H1 (cell line): ENCODE measurements around the gene FGF14. TPM values are rescaled to one million over a fixed set of nuclear protein-coding genes. Genes with fewer than 3 reads are reported as not detected.

Source experiments
- CTCF ChIA-PET: fragments of 300-600 bp; sonication (Branson Sonifier 250); formaldehyde crosslinking; loops from one replicate; lab custom pipeline; 2021; ENCODE audit not compliant: partially characterized antibody; lab: Charles Lee
- POLR2A ChIA-PET: fragments of 300-600 bp; sonication (Branson Sonifier 250); formaldehyde crosslinking; loops from one replicate; lab custom pipeline; 2021; ENCODE audit warnings: inconsistent platforms; ENCODE audit not compliant: partially characterized antibody; lab: Charles Lee
- DNase-seq, 2 experiments: peaks; one replicate each; pipeline versions ENCODE4 v3.0.0 to v3.0.0-alpha.2; 2010 to 2022; ENCODE audit warnings: low spot score in 2 of 2, low read depth in 1 of 2, mixed read lengths in 1 of 2
- FAIRE-seq: peaks from 2 replicates; lab custom pipeline; 2011; peaks lifted over from hg19 to GRCh38; lab: Jason Lieb, UNC
- H2AFZ ChIP-seq: 2 replicates; pipeline ENCODE4 v1.8.1; 2012; ENCODE audit warnings: low read length, inconsistent platforms
- H2AK5ac ChIP-seq: 2 replicates; pipeline ENCODE4 v1.6.1; 2013; ENCODE audit warnings: low read depth, low read length
- H2BK120ac ChIP-seq: replicated peaks from 2 replicates; pipeline ENCODE3; 2013; ENCODE audit warnings: low read depth, low read length, inconsistent platforms
- H2BK12ac ChIP-seq: 2 replicates; pipeline ENCODE4 v1.6.1; 2013; ENCODE audit warnings: low read depth, low read length
- H2BK15ac ChIP-seq: 2 replicates; pipeline ENCODE4 v1.6.1; 2013; ENCODE audit warnings: low read length
- H2BK20ac ChIP-seq: 2 replicates; pipeline ENCODE4 v1.6.1; 2013; ENCODE audit warnings: low read length
- H2BK5ac ChIP-seq: 2 replicates; pipeline ENCODE4 v1.6.1; 2013; ENCODE audit warnings: low read depth, low read length
- H3K14ac ChIP-seq: 2 replicates; pipeline ENCODE4 v1.6.1; 2013; ENCODE audit warnings: inconsistent platforms; ENCODE audit not compliant: insufficient read length
- H3K18ac ChIP-seq: 2 replicates; pipeline ENCODE4 v1.6.1; 2013; ENCODE audit warnings: low read length; ENCODE audit errors: extremely low read depth
- H3K23ac ChIP-seq: 2 replicates; pipeline ENCODE4 v1.6.1; 2013; ENCODE audit warnings: inconsistent platforms; ENCODE audit not compliant: insufficient read length
- H3K23me2 ChIP-seq: 2 replicates; pipeline ENCODE4 v1.6.1; 2013; ENCODE audit warnings: low read depth, low read length
- H3K27ac ChIP-seq: 2 replicates; pipeline ENCODE4 v1.6.1; 2011; ENCODE audit warnings: low read depth, low read length, inconsistent platforms
- H3K27me3 ChIP-seq, 4 experiments: replicated peaks in 1 of 4; 1 replicate in 1 of 4; 2 replicates in 3 of 4; pipeline versions ENCODE4 v1.6.1 to v1.8.1; 2011 to 2013; ENCODE audit warnings: low read length in 3 of 4, mild to moderate bottlenecking in 3 of 4, inconsistent platforms in 2 of 4, mixed read lengths in 2 of 4, moderate library complexity in 1 of 4; ENCODE audit not compliant: control insufficient read depth in 3 of 4, insufficient read depth in 3 of 4; ENCODE audit errors: extremely low read depth in 1 of 4
- H3K36me3 ChIP-seq, 4 experiments: 2 replicates each; pipeline versions ENCODE4 v1.6.1 to v1.8.1; 2011 to 2013; ENCODE audit warnings: mild to moderate bottlenecking in 4 of 4, low read length in 3 of 4, moderate library complexity in 2 of 4, control low read depth in 1 of 4, inconsistent platforms in 1 of 4; ENCODE audit not compliant: insufficient read depth in 4 of 4, control insufficient read depth in 2 of 4
- H3K4ac ChIP-seq: replicated peaks from 2 replicates; pipeline ENCODE3; 2013; ENCODE audit warnings: low read length, low read depth, mixed read lengths, inconsistent platforms; ENCODE audit not compliant: insufficient read length
- H3K4me1 ChIP-seq, 4 experiments: replicated peaks in 1 of 4; 1 replicate in 1 of 4; 2 replicates in 3 of 4; pipeline versions ENCODE4 v1.6.1 to v1.8.1; 2011 to 2013; ENCODE audit warnings: low read length in 3 of 4, inconsistent platforms in 2 of 4, mixed read lengths in 1 of 4; ENCODE audit not compliant: insufficient read depth in 4 of 4, control insufficient read depth in 3 of 4
- H3K4me2 ChIP-seq, 2 experiments: 2 replicates each; pipeline versions ENCODE4 v1.6.1 to v1.8.1; 2011 to 2013; ENCODE audit warnings: low read depth in 2 of 2, low read length in 2 of 2, control low read depth in 1 of 2, inconsistent platforms in 1 of 2, mild to moderate bottlenecking in 1 of 2; ENCODE audit not compliant: insufficient read depth in 1 of 2
- H3K4me3 ChIP-seq, 4 experiments: fragments of 200-600, 300-600 bp in 1 of 4; sonication (generic), shearing (Covaris generic), sonication (Bioruptor Twin) in 1 of 4; 2 replicates each; pipeline versions ENCODE4 v1.5.1 to v1.8.1; 2011 to 2016; ENCODE audit warnings: low read length in 4 of 4, low read depth in 3 of 4, control low read depth in 2 of 4, inconsistent platforms in 2 of 4, mild to moderate bottlenecking in 2 of 4, mixed read lengths in 1 of 4, moderate library complexity in 1 of 4; ENCODE audit not compliant: insufficient read depth in 2 of 4; ENCODE audit errors: extremely low read depth in 1 of 4
- H3K56ac ChIP-seq: replicated peaks from 2 replicates; pipeline ENCODE3; 2013; ENCODE audit warnings: low read depth, mild to moderate bottlenecking, mixed read lengths, low read length, inconsistent platforms; ENCODE audit not compliant: insufficient read length
- H3K79me1 ChIP-seq: 2 replicates; pipeline ENCODE4 v1.6.1; 2013; ENCODE audit warnings: low read depth, low read length, control low read depth
- H3K79me2 ChIP-seq, 2 experiments: 2 replicates each; pipeline versions ENCODE4 v1.6.1 to v1.8.1; 2012 to 2013; ENCODE audit warnings: low read length in 2 of 2, mild to moderate bottlenecking in 2 of 2, inconsistent platforms in 1 of 2; ENCODE audit not compliant: insufficient read depth in 2 of 2, control insufficient read depth in 1 of 2
- H3K9ac ChIP-seq, 4 experiments: replicated peaks in 1 of 4; 1 replicate in 1 of 4; 2 replicates in 3 of 4; pipeline versions ENCODE4 v1.6.1 to v1.8.1; 2011 to 2013; ENCODE audit warnings: low read depth in 3 of 4, low read length in 3 of 4, control low read depth in 2 of 4, mild to moderate bottlenecking in 2 of 4, moderate library complexity in 2 of 4, inconsistent platforms in 1 of 4; ENCODE audit errors: extremely low read depth in 1 of 4
- H3K9me3 ChIP-seq, 2 experiments: 2 replicates each; pipeline versions ENCODE4 v1.6.1 to v1.8.1; 2012 to 2013; ENCODE audit warnings: mild to moderate bottlenecking in 2 of 2, moderate library complexity in 2 of 2, control low read depth in 1 of 2, inconsistent platforms in 1 of 2, low read depth in 1 of 2, low read length in 1 of 2, mixed read lengths in 1 of 2; ENCODE audit not compliant: insufficient read depth in 2 of 2
- H4K20me1 ChIP-seq, 2 experiments: replicated peaks in 1 of 2; 2 replicates each; pipeline versions ENCODE3 to v1.8.1; 2011 to 2013; ENCODE audit warnings: inconsistent platforms in 2 of 2, low read length in 2 of 2, mild to moderate bottlenecking in 1 of 2; ENCODE audit not compliant: insufficient read depth in 2 of 2, control insufficient read depth in 1 of 2
- H4K5ac ChIP-seq: 2 replicates; pipeline ENCODE4 v1.6.1; 2013; ENCODE audit warnings: low read length, low read depth, mixed read lengths, inconsistent platforms; ENCODE audit not compliant: insufficient read length
- H4K8ac ChIP-seq: 2 replicates; pipeline ENCODE4 v1.8.0; 2013; ENCODE audit warnings: mild to moderate bottlenecking, moderate library complexity, low read length, inconsistent platforms; ENCODE audit not compliant: insufficient read depth; ENCODE audit errors: extremely low read depth
- H4K91ac ChIP-seq: replicated peaks from 2 replicates; pipeline ENCODE3; 2013; ENCODE audit warnings: low read length, mixed read lengths, inconsistent platforms; ENCODE audit not compliant: insufficient read length
- BRCA1 ChIP-seq: IDR thresholded peaks from 2 replicates; pipeline ENCODE4 v1.6.1; 2012; ENCODE audit warnings: low read depth, low read length, improper control_type of control experiment
- CTCF ChIP-seq, 3 experiments: IDR thresholded peaks; 1 replicate in 2 of 3; 2 replicates in 1 of 3; pipeline versions ENCODE4 v1.5.1 to v1.6.1; 2011; ENCODE audit warnings: low read length in 3 of 3, mild to moderate bottlenecking in 3 of 3, inconsistent platforms in 2 of 3, low read depth in 1 of 3, moderate library complexity in 1 of 3; ENCODE audit not compliant: insufficient read depth in 1 of 3; ENCODE audit errors: control extremely low read depth in 1 of 3
- EP300 ChIP-seq, 2 experiments: IDR thresholded peaks; 1 replicate in 1 of 2; 2 replicates in 1 of 2; pipeline ENCODE4 v1.6.1; 2011 to 2012; ENCODE audit warnings: low read depth in 2 of 2, low read length in 2 of 2, mild to moderate bottlenecking in 2 of 2, borderline replicate concordance in 1 of 2, inconsistent platforms in 1 of 2, moderate library complexity in 1 of 2
- HDAC6 ChIP-seq: IDR thresholded peaks from one replicate; pipeline ENCODE4 v1.7.1; 2012; ENCODE audit warnings: low read depth, mild to moderate bottlenecking, inconsistent platforms, low read length, moderate library complexity
- NANOG ChIP-seq: IDR thresholded peaks from 2 replicates; pipeline ENCODE4 v1.6.1; 2011; ENCODE audit warnings: low read length, low read depth, mild to moderate bottlenecking, inconsistent platforms; ENCODE audit not compliant: insufficient read depth, poor library complexity, severe bottlenecking
- RFX5 ChIP-seq: IDR thresholded peaks from 2 replicates; pipeline ENCODE4 v1.6.1; 2011; ENCODE audit warnings: low read depth, low read length, improper control_type of control experiment, borderline replicate concordance
- SIN3A ChIP-seq, 2 experiments: IDR thresholded peaks in 1 of 2; conservative IDR thresholded peaks in 1 of 2; 2 replicates each; pipeline ENCODE4 v1.6.1; 2011 to 2012; ENCODE audit warnings: low read length in 2 of 2, improper control_type of control experiment in 1 of 2, low read depth in 1 of 2, mild to moderate bottlenecking in 1 of 2
- SIRT6 ChIP-seq: IDR thresholded peaks from one replicate; pipeline ENCODE4 v1.7.1; 2012; ENCODE audit warnings: low read length, inconsistent platforms
- TCF12 ChIP-seq: IDR thresholded peaks from 2 replicates; pipeline ENCODE4 v1.6.1; 2011; ENCODE audit warnings: low read depth, mild to moderate bottlenecking, low read length
- YY1 ChIP-seq: IDR thresholded peaks from 2 replicates; pipeline ENCODE4 v1.6.1; 2011; ENCODE audit warnings: low read depth, mild to moderate bottlenecking, low read length
- WGBS, 2 experiments: shearing (Covaris generic) in 1 of 2; methylation state at CpG; one replicate each; pipeline versions ENCODE4 v1.1.6 to v1.1.7; 2013 to 2015; ENCODE audit warnings: low lambda C conversion rate in 2 of 2, mixed read lengths in 2 of 2, inconsistent platforms in 1 of 2, low coverage in 1 of 2, missing lambda C conversion rate in 1 of 2; ENCODE audit not compliant: insufficient replicate concordance in 2 of 2, insufficient coverage in 1 of 2, insufficient read length in 1 of 2; ENCODE audit errors: extremely low coverage in 1 of 2, missing lambda C conversion rate in 1 of 2; 5-methylcytosine and 5-hydroxymethylcytosine counted together
- polyA plus RNA-seq, 7 experiments: library from polyadenylated mRNA; depleted of rRNA in 3 of 7; stranded (reverse) in 5 of 7; unstranded in 2 of 7; fragments of >200 nt in 5 of 7; fragments of 200-250 nt in 2 of 7; gene quantifications; 1 replicate in 5 of 7; 2 replicates in 1 of 7; 4 replicates in 1 of 7; pipeline versions ENCODE4 v1.2.1 to v1.2.3, GENCODE V29; 2011 to 2013; ENCODE audit warnings: missing spikeins in 2 of 7, mixed read lengths in 2 of 7
- total RNA-seq: library from RNA; stranded (reverse); fragmentation: NEBNext Ultra II Directional; extraction: Animal tissue kit (Norgen Biotek cat#: 25700); gene quantifications from 2 replicates; pipeline ENCODE4 v1.2.1, GENCODE V29; 2021

Gene FGF14
- total and polyA plus RNA-seq, 2 of the 8 experiments (the other 6 are each of a cell fraction or from before 2014, with no cell fraction given), result 0.05 to 0.58 TPM

- CTCF ChIA-PET, result interaction anchor here (1.3 kb wide), 1 partner anchor 40 kb away, joined by 3 read pairs; no protein-coding TSS in a partner anchor
- Histone ChIP-seq H3K79me1 (no peaks in the 10 kb centered on the region), H3K18ac (no peak overlapping the region), H4K5ac (no peak overlapping the region), H3K9ac (no peak overlapping the region), H2BK15ac (no peak overlapping the region), H2BK20ac (no peak overlapping the region), H3K36me3 (no peaks in the 10 kb centered on the region), H3K56ac (no peak overlapping the region), H3K4me3 (no peak overlapping the region), H3K9me3 (no peaks in the 10 kb centered on the region), H3K4me2 (no peak overlapping the region), H3K14ac (no peak overlapping the region), H3K23me2 (no peaks in the 10 kb centered on the region), H2BK5ac (no peak overlapping the region), H2BK12ac (no peak overlapping the region), H3K27ac (no peak overlapping the region), H4K20me1 (no peaks in the 10 kb centered on the region), H3K4ac (no peak overlapping the region), H3K4me1 (peaks cover 0 to 4% (median 1%) of the 10 kb centered on the region in 4 experiments; a peak in 1 of 7 replicates), H3K23ac (no peak overlapping the region), H2AFZ (no peak overlapping the region), H2BK120ac (no peak overlapping the region), H3K79me2 (no peaks in the 10 kb centered on the region), H4K91ac (no peak overlapping the region), H4K8ac (no peak overlapping the region), H2AK5ac (no peak overlapping the region), H3K27me3 (no peaks in the 10 kb centered on the region)
- POLR2A ChIA-PET, result no interaction called here
- FAIRE-seq (no peak), DNase-seq (no peak)
- TF ChIP-seq CTCF (IDR thresholded peaks at IDR 0.05; ENCODE audit: control extremely low read depth in 1 of 3, insufficient read depth in 1 of 3, low read depth in 1 of 3, low read length in 3 of 3), result no peak
- TF ChIP-seq SIRT6, result no peak
- TF ChIP-seq EP300 (IDR thresholded peaks at IDR 0.05; ENCODE audit: borderline replicate concordance in 1 of 2, low read depth in 2 of 2, low read length in 2 of 2), result no peak
- no peak for TF ChIP-seq HDAC6
- no peak for TF ChIP-seq TCF12
- TF ChIP-seq NANOG, result no peak
- no peak for TF ChIP-seq SIN3A (conservative IDR thresholded peaks at IDR 0.05 in 1 of 2, IDR thresholded peaks at IDR 0.05 in 1 of 2; ENCODE audit: low read depth in 1 of 2, low read length in 2 of 2)
- TF ChIP-seq YY1, result no peak
- TF ChIP-seq RFX5, result no peak
- no peak for TF ChIP-seq BRCA1
- 92% methylated on average over 1 of the region's 1 CpG; no CpG with 5 or more reads in 1 of the 2 experiments for WGBS, 2 experiments
These were observed 606.8 kb downstream of the FGF14 start for GRCh38 chr13:101795025-101795424.
